WERI-Rb-1 (cell line): Measurements from ENCODE around the gene DNAH5.

Experiments used
- DNase-seq: peaks from one replicate; pipeline ENCODE4 v3.0.0-alpha.2; 2020
- H3K27ac ChIP-seq: fragments of 250-450 bp; sonication (Bioruptor Pico); 2 replicates; pipeline ENCODE4 v1.5.1; 2020; ENCODE audit warnings: mild to moderate bottlenecking, moderate library complexity
- H3K27me3 ChIP-seq: fragments of 250-450 bp; sonication (Bioruptor Pico); 2 replicates; pipeline ENCODE4 v1.5.1; 2021; ENCODE audit warnings: mild to moderate bottlenecking, low read depth, moderate library complexity; ENCODE audit not compliant: insufficient read depth, severe bottlenecking
- H3K36me3 ChIP-seq: fragments of 250-450 bp; sonication (Bioruptor Pico); 2 replicates; pipeline ENCODE4 v1.5.1; 2020; ENCODE audit warnings: mild to moderate bottlenecking, moderate library complexity
- H3K4me3 ChIP-seq: 2 replicates; pipeline ENCODE4 v1.5.1; 2011; ENCODE audit warnings: low read depth, mild to moderate bottlenecking, control low read depth, low read length
- H3K9me3 ChIP-seq: fragments of 250-450 bp; sonication (Bioruptor Pico); 2 replicates; pipeline ENCODE4 v1.5.1; 2021; ENCODE audit warnings: mild to moderate bottlenecking, moderate library complexity; ENCODE audit not compliant: severe bottlenecking
- CTCF ChIP-seq: IDR thresholded peaks from 2 replicates; pipeline ENCODE4 v1.5.1; 2011; ENCODE audit warnings: low read depth, mild to moderate bottlenecking, control low read depth, inconsistent platforms, low read length

The DNAH5 gene

GRCh38 chr5:13661272-13661671, 283.2 kb downstream of the DNAH5 start:
- H3K9me3 ChIP-seq = no peaks in the 10 kb centered on the region
- H3K27me3 ChIP-seq = no peaks in the 10 kb centered on the region
- no peaks in the 10 kb centered on the region for H3K36me3 ChIP-seq
- DNase-seq = no peak
- no peak overlapping the region for H3K4me3 ChIP-seq
- no peak overlapping the region for H3K27ac ChIP-seq
- no peak for TF ChIP-seq CTCF

GRCh38 chr5:13660072-13660471, 284.4 kb downstream of the DNAH5 start:
- Histone ChIP-seq H3K36me3 (no peaks in the 10 kb centered on the region), H3K27ac (no peak overlapping the region), H3K4me3 (no peak overlapping the region), H3K27me3 (no peaks in the 10 kb centered on the region), H3K9me3 (no peaks in the 10 kb centered on the region)
- peak; percentile 48; the same call in 1 of the 2 replicates for TF ChIP-seq CTCF
- DNase-seq = no peak

GRCh38 chr5:13659391-13659790, 285.1 kb downstream of the DNAH5 start:
- Histone ChIP-seq H3K27me3 (no peaks in the 10 kb centered on the region), H3K36me3 (no peaks in the 10 kb centered on the region), H3K9me3 (no peaks in the 10 kb centered on the region), H3K27ac (no peak overlapping the region), H3K4me3 (no peak overlapping the region)
- DNase-seq = no peak
- TF ChIP-seq CTCF = no peak

- Histone ChIP-seq H3K4me3 (no peak overlapping the region), H3K27me3 (no peaks in the 10 kb centered on the region), H3K36me3 (no peaks in the 10 kb centered on the region), H3K9me3 (no peaks in the 10 kb centered on the region), H3K27ac (no peak overlapping the region)
- no peak for DNase-seq
- no peak for TF ChIP-seq CTCF
Measured at GRCh38 chr5:13658761-13659160, 285.7 kb downstream of the DNAH5 start.

- Histone ChIP-seq H3K27ac (no peak overlapping the region), H3K27me3 (no peaks in the 10 kb centered on the region), H3K36me3 (no peaks in the 10 kb centered on the region), H3K9me3 (no peaks in the 10 kb centered on the region), H3K4me3 (no peak overlapping the region)
- no peak for DNase-seq
- TF ChIP-seq CTCF = no peak
Measured at GRCh38 chr5:13658152-13658551, 286.3 kb downstream of the DNAH5 start.

- Histone ChIP-seq H3K4me3 (no peak overlapping the region), H3K27ac (no peak overlapping the region), H3K27me3 (no peaks in the 10 kb centered on the region), H3K9me3 (no peaks in the 10 kb centered on the region), H3K36me3 (no peaks in the 10 kb centered on the region)
- DNase-seq = no peak
- no peak for TF ChIP-seq CTCF
Measured at GRCh38 chr5:13653709-13654108, 290.8 kb downstream of the DNAH5 start.
